Natural killer cell (primary cell): Measurements from ENCODE around the gene MKKS. TPM values are rescaled to one million over a fixed set of nuclear protein-coding genes. Genes with fewer than 3 reads are reported as not detected.
"Not testable (repeated sequence)": the region's sequence is repeated elsewhere in the genome, so short reads cannot be mapped to it uniquely, and the experiment has no call there.

Experiments
- ATAC-seq, 3 donors: fragments of 150-1000 bp in 2 of 3; fragments of 200-7000 bp in 1 of 3; cut with Tn5 transposase; 1 replicate in 1 of 3; 2 replicates in 2 of 3; pipeline ENCODE4 v1.10.0; 2021; ENCODE audit warnings: mild to moderate bottlenecking in 2 of 3, moderate library complexity in 2 of 3
- DNase-seq, 2 donors: peaks; one replicate each; pipeline versions ENCODE4 v3.0.0 to v3.0.0-alpha.2; 2013 to 2021; ENCODE audit warnings: mixed read lengths in 1 of 2
- H3K27ac ChIP-seq: one replicate; pipeline ENCODE4 v1.5.1; 2013; ENCODE audit warnings: mild to moderate bottlenecking, low read length
- H3K27me3 ChIP-seq: one replicate; pipeline ENCODE4 v1.6.1; 2013; ENCODE audit warnings: low read length; ENCODE audit not compliant: control insufficient read depth, insufficient read depth
- H3K36me3 ChIP-seq: one replicate; pipeline ENCODE4 v1.6.1; 2013; ENCODE audit warnings: low read length; ENCODE audit not compliant: control insufficient read depth, insufficient read depth
- H3K4me1 ChIP-seq: one replicate; pipeline ENCODE4 v1.6.1; 2013; ENCODE audit warnings: low read length; ENCODE audit not compliant: control insufficient read depth, insufficient read depth
- H3K4me3 ChIP-seq: one replicate; pipeline ENCODE4 v1.5.1; 2013; ENCODE audit warnings: low read length
- H3K9me3 ChIP-seq: one replicate; pipeline ENCODE4 v1.6.1; 2013; ENCODE audit warnings: low read length; ENCODE audit not compliant: control insufficient read depth, insufficient read depth
- H3K27ac Mint-ChIP-seq, 2 donors: one replicate each; pipeline ENCODE4 v1.8.0; 2022; ENCODE audit warnings: mild to moderate bottlenecking in 2 of 2, mixed read lengths in 2 of 2, moderate library complexity in 1 of 2
- H3K27me3 Mint-ChIP-seq, 2 donors: one replicate each; pipeline ENCODE4 v1.8.0; 2022; ENCODE audit warnings: low read depth in 2 of 2, mixed read lengths in 2 of 2
- H3K36me3 Mint-ChIP-seq: one replicate; pipeline ENCODE4 v1.8.0; 2022; ENCODE audit warnings: mixed read lengths
- H3K4me1 Mint-ChIP-seq, 2 donors: one replicate each; pipeline ENCODE4 v1.8.0; 2022; ENCODE audit warnings: mixed read lengths in 2 of 2
- H3K4me3 Mint-ChIP-seq: one replicate; pipeline ENCODE4 v1.8.0; 2022; ENCODE audit warnings: mild to moderate bottlenecking, moderate library complexity, mixed read lengths
- H3K9me3 Mint-ChIP-seq, 2 donors: one replicate each; pipeline ENCODE4 v1.8.0; 2022; ENCODE audit warnings: mixed read lengths in 2 of 2
- CTCF ChIP-seq: fragments of 200-600 bp; IDR thresholded peaks from one replicate; pipeline ENCODE4 v1.8.0; 2022; ENCODE audit warnings: antibody characterized with exemption
- WGBS: methylation state at CpG from one replicate; pipeline ENCODE4 v1.1.7; 2013; ENCODE audit warnings: missing lambda C conversion rate; ENCODE audit not compliant: insufficient coverage; 5-methylcytosine and 5-hydroxymethylcytosine counted together
- intact Hi-C: fragments of 100-400 bp; cut with micrococcal nuclease; formaldehyde crosslinking; loops from one replicate; pipeline ENCODE4 v1.14.2; 2022
- total RNA-seq, 4 donors: library from RNA; stranded (reverse); fragments of 120-200 nt in 1 of 4; gene quantifications; one replicate each; pipeline versions ENCODE4 v1.2.3 to v1.2.4, GENCODE V29; 2013 to 2022

Gene MKKS
- total RNA-seq, 3 donors from 2014 or later (not counting 1 experiment from before 2014, with no cell fraction given): 3.5 to 6.2 (median 3.6) TPM

- intact Hi-C loops: loop anchor here (1.0 to 5.0 kb wide), 2 partner anchors 449 to 1020 kb away; no protein-coding TSS in a partner anchor
- no peak overlapping the region for H3K4me3 Mint-ChIP-seq
- H3K4me1 Mint-ChIP-seq: peaks cover 32 to 52% of the 10 kb centered on the region in 2 donors
- H3K36me3 Mint-ChIP-seq: no peaks in the 10 kb centered on the region
- H3K27me3 Mint-ChIP-seq: no peaks in the 10 kb centered on the region
- WGBS: 31% methylated on average over 3 of the region's 3 CpGs
- Histone ChIP-seq H3K4me3 (no peak overlapping the region), H3K36me3 (no peaks in the 10 kb centered on the region), H3K27me3 (no peaks in the 10 kb centered on the region), H3K27ac (no peak overlapping the region), H3K9me3 (no peaks in the 10 kb centered on the region), H3K4me1 (no peaks in the 10 kb centered on the region)
- no peak overlapping the region for H3K27ac Mint-ChIP-seq
- DNase-seq (peak in 1 of 2 donors; percentile 70), ATAC-seq (peak; percentile 50 to 69 (median 54))
- H3K9me3 Mint-ChIP-seq: no peaks in the 10 kb centered on the region
- peak; percentile 87 for TF ChIP-seq CTCF
Observed at GRCh38 chr20:10427060-10427692, 6.8 kb downstream of the MKKS start.

GRCh38 chr20:10423735-10424134 lies 10.3 kb downstream of the MKKS start:
- DNase-seq: no peak
- H3K36me3 Mint-ChIP-seq: no peaks in the 10 kb centered on the region
- H3K36me3 ChIP-seq: peaks cover 3% of the 10 kb centered on the region
- H3K9me3 Mint-ChIP-seq: no peaks in the 10 kb centered on the region
- H3K27ac Mint-ChIP-seq: no peak overlapping the region
- no peak for ATAC-seq
- intact Hi-C loops: no loop called here
- no peaks in the 10 kb centered on the region for H3K27me3 ChIP-seq
- H3K4me3 ChIP-seq: no peak overlapping the region
- H3K4me3 Mint-ChIP-seq: no peak overlapping the region
- no CpG with 5 or more reads among the region's 2 CpGs for WGBS
- H3K4me1 Mint-ChIP-seq: peaks cover 15 to 31% of the 10 kb centered on the region in 2 donors
- H3K4me1 ChIP-seq: no peaks in the 10 kb centered on the region
- no peak for TF ChIP-seq CTCF
- no peaks in the 10 kb centered on the region for H3K9me3 ChIP-seq
- H3K27me3 Mint-ChIP-seq: no peaks in the 10 kb centered on the region
- H3K27ac ChIP-seq: no peak overlapping the region

DNA sequence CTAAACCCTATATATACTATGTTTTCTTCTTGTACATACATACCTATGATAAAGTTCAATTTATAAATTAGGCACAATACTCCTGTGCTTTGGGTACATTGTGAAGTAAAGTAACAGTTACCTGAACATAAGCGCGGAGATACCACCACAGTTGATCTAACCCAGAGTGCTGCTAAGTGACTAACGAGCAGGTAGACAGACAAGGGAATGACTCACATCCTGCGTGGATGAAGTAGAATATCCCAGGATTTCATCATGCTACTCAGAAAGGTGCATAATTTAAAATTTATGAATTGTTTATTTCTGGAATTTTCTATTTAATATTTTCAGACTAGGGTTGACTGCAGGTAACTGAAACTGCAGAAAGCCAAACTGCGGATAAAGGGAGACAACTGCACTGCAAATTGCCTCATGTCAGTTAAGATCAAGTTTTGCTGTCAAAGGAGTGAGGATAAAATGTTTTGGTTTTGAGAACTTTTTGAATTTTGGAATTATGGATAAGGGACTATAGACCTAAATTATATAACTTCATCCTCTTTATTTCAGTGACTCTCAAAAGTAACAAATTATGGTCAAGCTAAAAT lies 14.4 kb downstream of the MKKS start:
- no peak for DNase-seq
- Histone ChIP-seq H3K4me1 (no peaks in the 10 kb centered on the region), H3K4me3 (no peak overlapping the region), H3K27ac (no peak overlapping the region), H3K9me3 (no peaks in the 10 kb centered on the region), H3K27me3 (no peaks in the 10 kb centered on the region), H3K36me3 (peaks cover 7% of the 10 kb centered on the region)
- ATAC-seq: no peak
- 98% methylated on average over 5 of the region's 5 CpGs for WGBS
- intact Hi-C loops: no loop called here
- Mint-ChIP-seq H3K36me3 (no peaks in the 10 kb centered on the region), H3K4me3 (no peak overlapping the region), H3K27me3 (no peaks in the 10 kb centered on the region), H3K4me1 (peaks cover 14 to 21% of the 10 kb centered on the region in 2 donors), H3K27ac (no peak overlapping the region), H3K9me3 (no peaks in the 10 kb centered on the region)
- no peak for TF ChIP-seq CTCF

DNA sequence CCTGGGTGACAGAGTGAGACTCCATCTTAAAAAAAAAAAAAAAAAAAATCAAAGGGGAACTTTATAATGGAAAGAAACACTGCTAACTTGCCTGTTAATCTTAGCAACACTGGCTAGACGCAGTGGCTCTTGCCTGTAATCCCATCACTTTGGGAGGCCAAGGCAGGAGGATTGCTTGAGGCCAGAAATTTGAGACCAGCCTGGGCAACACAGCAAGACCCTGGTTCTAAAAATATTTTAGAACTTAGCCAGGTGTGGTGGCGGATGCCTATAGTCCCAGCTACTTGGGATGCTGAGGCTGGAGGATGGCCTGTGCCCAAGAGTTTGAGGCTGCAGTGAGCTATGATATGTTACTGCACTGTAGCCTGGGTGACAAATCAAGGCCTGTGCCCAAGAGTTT lies 16.8 kb downstream of the MKKS start:
- H3K27ac ChIP-seq, H3K4me3 ChIP-seq, H3K4me3 Mint-ChIP-seq, ATAC-seq, H3K9me3 Mint-ChIP-seq, H3K4me1 ChIP-seq, intact Hi-C loops, DNase-seq, H3K9me3 ChIP-seq, H3K27me3 ChIP-seq, H3K27me3 Mint-ChIP-seq, H3K36me3 Mint-ChIP-seq: not testable (repeated sequence)
- H3K27ac Mint-ChIP-seq: peak overlapping the region in 1 of 2 donors; percentile 3
- H3K4me1 Mint-ChIP-seq: peaks cover 14 to 19% of the 10 kb centered on the region in 2 donors
- WGBS: 98% methylated on average over 2 of the region's 2 CpGs
- peaks cover 11% of the 10 kb centered on the region for H3K36me3 ChIP-seq
